HepG2 (cell line): ENCODE measurements around the gene DSCAML1.

ENCODE experiments used
- DNMT1 ChIP-seq: sonication (generic); formaldehyde crosslinking; IDR thresholded peaks from 2 replicates; pipeline ENCODE4 v1.5.1; 2020; ENCODE audit warnings: mild to moderate bottlenecking, missing genetic modification reagents
- JUNB ChIP-seq: sonication (generic); formaldehyde crosslinking; IDR thresholded peaks from 2 replicates; pipeline ENCODE4 v1.8.0; 2022; ENCODE audit warnings: missing genetic modification reagents, mild to moderate bottlenecking, borderline replicate concordance
- PBX3 ChIP-seq: sonication (generic); formaldehyde crosslinking; IDR thresholded peaks from 2 replicates; pipeline ENCODE4 v1.8.1; 2023; ENCODE audit warnings: missing genetic modification reagents, inconsistent platforms, borderline replicate concordance
- POLR2A ChIP-seq, 2 experiments: IDR thresholded peaks; 2 replicates each; pipeline ENCODE4 v1.6.1; 2011; ENCODE audit warnings: low read depth in 2 of 2, low read length in 2 of 2, mild to moderate bottlenecking in 1 of 2, moderate library complexity in 1 of 2; ENCODE audit not compliant: insufficient read depth in 1 of 2
- TF ChIP-seq, protein P1 (sequence below): sonication (generic); formaldehyde crosslinking; IDR thresholded peaks from 2 replicates; pipeline ENCODE4 v1.4.0; 2020; ENCODE audit warnings: missing genetic modification reagents

- TF ChIP-seq, protein P1, sequence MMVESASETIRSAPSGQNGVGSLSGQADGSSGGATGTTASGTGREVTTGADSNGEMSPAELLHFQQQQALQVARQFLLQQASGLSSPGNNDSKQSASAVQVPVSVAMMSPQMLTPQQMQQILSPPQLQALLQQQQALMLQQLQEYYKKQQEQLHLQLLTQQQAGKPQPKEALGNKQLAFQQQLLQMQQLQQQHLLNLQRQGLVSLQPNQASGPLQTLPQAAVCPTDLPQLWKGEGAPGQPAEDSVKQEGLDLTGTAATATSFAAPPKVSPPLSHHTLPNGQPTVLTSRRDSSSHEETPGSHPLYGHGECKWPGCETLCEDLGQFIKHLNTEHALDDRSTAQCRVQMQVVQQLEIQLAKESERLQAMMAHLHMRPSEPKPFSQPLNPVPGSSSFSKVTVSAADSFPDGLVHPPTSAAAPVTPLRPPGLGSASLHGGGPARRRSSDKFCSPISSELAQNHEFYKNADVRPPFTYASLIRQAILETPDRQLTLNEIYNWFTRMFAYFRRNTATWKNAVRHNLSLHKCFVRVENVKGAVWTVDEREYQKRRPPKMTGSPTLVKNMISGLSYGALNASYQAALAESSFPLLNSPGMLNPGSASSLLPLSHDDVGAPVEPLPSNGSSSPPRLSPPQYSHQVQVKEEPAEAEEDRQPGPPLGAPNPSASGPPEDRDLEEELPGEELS: no peak
- no peak for TF ChIP-seq JUNB (CRISPR knock-in tag)
- TF ChIP-seq PBX3: no peak
- no peak for TF ChIP-seq POLR2A (IDR thresholded peaks at IDR 0.05; ENCODE audit: insufficient read depth in 1 of 2, low read depth in 2 of 2, low read length in 2 of 2)
- TF ChIP-seq DNMT1 (CRISPR knock-in tag): no peak
Observed at GRCh38 chr11:117471776-117472175, 325.2 kb downstream of the DSCAML1 start.
